Measurements from ENCODE around the gene LMX1B.
"Not testable (repeated sequence)": the region's sequence is repeated elsewhere in the genome, so short reads cannot be mapped to it uniquely, and the experiment has no call there.

DNA sequence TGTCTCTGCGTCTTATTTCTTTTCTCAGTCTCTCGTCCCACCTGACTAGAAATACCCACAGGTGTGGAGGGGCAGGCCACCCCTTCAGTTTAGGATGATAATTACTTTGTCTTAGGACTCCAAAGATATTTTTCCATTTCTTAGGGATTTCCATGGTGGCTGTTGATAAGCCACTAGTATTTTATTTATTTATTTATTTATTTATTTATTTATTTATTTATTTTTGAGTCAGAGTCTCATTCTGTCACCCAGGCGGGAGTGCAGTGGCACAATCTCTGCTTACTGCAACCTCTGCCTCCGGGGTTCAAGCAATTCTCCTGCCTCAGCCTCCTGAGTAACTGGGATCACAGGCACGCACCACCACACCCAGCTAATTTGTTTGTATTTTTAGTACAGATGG is 103.7 kb downstream of the LMX1B start:
- TF ChIP-seq, protein P1, sequence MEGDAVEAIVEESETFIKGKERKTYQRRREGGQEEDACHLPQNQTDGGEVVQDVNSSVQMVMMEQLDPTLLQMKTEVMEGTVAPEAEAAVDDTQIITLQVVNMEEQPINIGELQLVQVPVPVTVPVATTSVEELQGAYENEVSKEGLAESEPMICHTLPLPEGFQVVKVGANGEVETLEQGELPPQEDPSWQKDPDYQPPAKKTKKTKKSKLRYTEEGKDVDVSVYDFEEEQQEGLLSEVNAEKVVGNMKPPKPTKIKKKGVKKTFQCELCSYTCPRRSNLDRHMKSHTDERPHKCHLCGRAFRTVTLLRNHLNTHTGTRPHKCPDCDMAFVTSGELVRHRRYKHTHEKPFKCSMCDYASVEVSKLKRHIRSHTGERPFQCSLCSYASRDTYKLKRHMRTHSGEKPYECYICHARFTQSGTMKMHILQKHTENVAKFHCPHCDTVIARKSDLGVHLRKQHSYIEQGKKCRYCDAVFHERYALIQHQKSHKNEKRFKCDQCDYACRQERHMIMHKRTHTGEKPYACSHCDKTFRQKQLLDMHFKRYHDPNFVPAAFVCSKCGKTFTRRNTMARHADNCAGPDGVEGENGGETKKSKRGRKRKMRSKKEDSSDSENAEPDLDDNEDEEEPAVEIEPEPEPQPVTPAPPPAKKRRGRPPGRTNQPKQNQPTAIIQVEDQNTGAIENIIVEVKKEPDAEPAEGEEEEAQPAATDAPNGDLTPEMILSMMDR (IDR thresholded peaks at IDR 0.05) = not testable (repeated sequence)
- not testable (repeated sequence) for TF ChIP-seq YY1 (IDR thresholded peaks at IDR 0.05; ENCODE audit: low read depth); SMC3 (IDR thresholded peaks at IDR 0.05; ENCODE audit: low read depth, low read length); EZH2phosphoT487 (IDR thresholded peaks at IDR 0.05; ENCODE audit: borderline replicate concordance, low read depth); MXI1 (IDR thresholded peaks at IDR 0.05; ENCODE audit: low read depth, low read length)
- TF ChIP-seq, protein P2, sequence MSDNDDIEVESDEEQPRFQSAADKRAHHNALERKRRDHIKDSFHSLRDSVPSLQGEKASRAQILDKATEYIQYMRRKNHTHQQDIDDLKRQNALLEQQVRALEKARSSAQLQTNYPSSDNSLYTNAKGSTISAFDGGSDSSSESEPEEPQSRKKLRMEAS (IDR thresholded peaks at IDR 0.05; ENCODE audit: low read depth) = not testable (repeated sequence)

Measured in SK-N-SH (cell line).